Prostate gland (tissue), 2 donors: ENCODE results near the gene FOXK2. TPM values are rescaled to one million over a fixed set of nuclear protein-coding genes. Genes with fewer than 3 reads are reported as not detected.

ENCODE experiments used
- DNase-seq: peaks from one replicate; pipeline ENCODE4 v3.0.0-alpha.2; 2019; ENCODE audit warnings: low spot score
- H3K27ac ChIP-seq, 2 donors: fragments of 200-600 bp; sonication (generic); 2 replicates each; pipeline ENCODE4 v1.5.1; 2017 to 2019
- H3K27me3 ChIP-seq: fragments of 200-600 bp; sonication (generic); replicated peaks from 2 replicates; pipeline ENCODE4 v1.5.1; 2019; ENCODE audit not compliant: insufficient read depth
- H3K36me3 ChIP-seq, 2 donors: fragments of 200-600 bp; sonication (generic); 1 replicate in 1 of 2; 2 replicates in 1 of 2; pipeline versions ENCODE4 v1.5.1 to v1.8.1; 2017 to 2019
- H3K4me1 ChIP-seq: fragments of 200-600 bp; sonication (generic); replicated peaks from 2 replicates; pipeline ENCODE4 v1.5.1; 2019
- H3K4me3 ChIP-seq, 2 donors: fragments of 200-600 bp; sonication (generic); 2 replicates each; pipeline ENCODE4 v1.5.1; 2017 to 2019
- H3K9me3 ChIP-seq: fragments of 200-600 bp; sonication (generic); 2 replicates; pipeline ENCODE4 v1.5.1; 2017
- POLR2A ChIP-seq: fragments of 450-650 bp; IDR thresholded peaks from one replicate; pipeline ENCODE4 v1.6.1; 2016; ENCODE audit warnings: antibody characterized with exemption, mild to moderate bottlenecking
- POLR2AphosphoS5 ChIP-seq: sonication (generic); formaldehyde crosslinking; IDR thresholded peaks from one replicate; pipeline ENCODE4 v1.6.1; 2017; ENCODE audit warnings: antibody characterized with exemption
- WGBS: methylation state at CpG from one replicate; pipeline ENCODE4 v1.1.5; 2018; 5-methylcytosine and 5-hydroxymethylcytosine counted together
- intact Hi-C: fragments of 100-400 bp; cut with DNase I; formaldehyde crosslinking; loops from one replicate; pipeline ENCODE4 v1.14.2; 2022
- total RNA-seq, 2 donors: library from RNA; depleted of rRNA; stranded (reverse); fragments of >200 nt; gene quantifications; one replicate each; pipeline ENCODE4 v1.1.0, GENCODE V29; 2016
- TF ChIP-seq, protein P1 (sequence below), 4 experiments: fragments of 200-600 bp in 2 of 4; fragments of 450-650 bp in 2 of 4; sonication (generic) in 2 of 4; IDR thresholded peaks; 1 replicate in 3 of 4; 2 replicates in 1 of 4; pipeline ENCODE4 v1.5.1; 2016 to 2019; ENCODE audit warnings: antibody characterized with exemption in 4 of 4, mild to moderate bottlenecking in 2 of 4, moderate library complexity in 2 of 4

FOXK2 gene
- total RNA-seq, 2 donors from 2014 or later: 47.9 to 85.5 TPM

DNA sequence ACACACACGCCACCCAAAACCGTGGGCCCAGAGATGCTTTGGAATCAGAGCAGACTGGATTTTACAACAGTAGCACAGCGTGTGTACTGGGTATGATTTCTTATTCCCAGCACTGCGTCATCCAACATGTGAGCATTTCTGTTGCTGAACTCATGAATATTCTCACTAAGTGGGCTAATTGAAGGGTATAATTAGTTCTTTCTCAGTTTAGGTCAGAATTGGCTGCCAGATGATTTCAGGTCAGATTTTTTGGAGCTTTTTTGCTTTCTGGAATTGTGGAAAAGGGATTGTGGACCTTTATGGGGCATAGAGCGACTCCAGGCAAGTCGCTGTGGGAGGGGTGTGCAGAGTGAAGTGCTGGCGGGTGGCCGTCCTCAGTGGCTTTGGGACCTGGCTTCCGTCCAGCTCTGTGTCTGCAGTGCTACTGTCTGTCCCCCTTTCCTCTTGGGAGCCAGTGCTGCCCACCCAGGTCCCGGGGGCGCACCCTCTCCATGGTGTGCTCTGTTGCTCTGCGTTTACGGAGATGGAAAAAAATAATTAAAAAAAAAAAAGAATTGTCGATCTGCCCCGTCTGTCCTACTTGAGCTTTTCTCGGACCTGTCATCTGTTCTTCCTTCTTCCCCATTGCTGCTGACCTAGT is 25.0 kb downstream of the FOXK2 start:
- 36% methylated on average over 16 of the region's 16 CpGs for WGBS

DNA sequence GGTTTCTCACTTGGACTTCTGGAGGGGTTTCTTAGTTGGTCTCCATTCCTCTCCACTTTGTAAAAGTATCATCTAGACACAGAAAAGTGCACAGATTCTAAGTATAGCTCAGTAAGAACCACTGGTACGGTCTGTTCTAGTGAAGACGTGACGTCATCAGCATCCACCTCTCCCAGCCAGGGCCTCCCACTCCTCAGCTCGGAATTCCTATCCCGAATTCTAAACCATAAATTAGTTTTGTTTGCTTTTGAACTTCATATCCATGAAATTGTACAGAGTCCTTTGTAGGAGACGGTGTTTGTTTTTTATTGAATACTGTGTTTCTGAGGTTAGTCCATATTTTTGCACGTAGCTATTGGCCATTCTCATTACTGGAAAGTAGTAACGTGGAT is 25.5 kb downstream of the FOXK2 start:
- DNase-seq: no peak
- TF ChIP-seq POLR2A (no peak), POLR2AphosphoS5 (peak; percentile 65)
- intact Hi-C loops: no loop called here
- WGBS: 44% methylated on average over 8 of the region's 8 CpGs
- no peaks in the 10 kb centered on the region for H3K4me1 ChIP-seq
- H3K9me3 ChIP-seq: no peaks in the 10 kb centered on the region
- no peaks in the 10 kb centered on the region for H3K27me3 ChIP-seq
- H3K4me3 ChIP-seq: no peak overlapping the region
- peak overlapping the region; percentile 49 to 59 for H3K27ac ChIP-seq
- no peaks in the 10 kb centered on the region for H3K36me3 ChIP-seq

More for the DNA sequence above, 25.0 kb downstream of the FOXK2 start:
- H3K36me3 ChIP-seq: no peaks in the 10 kb centered on the region
- no peaks in the 10 kb centered on the region for H3K4me1 ChIP-seq
- no peak overlapping the region for H3K4me3 ChIP-seq
- intact Hi-C loops: no loop called here
- no peak for DNase-seq
- TF ChIP-seq POLR2AphosphoS5: no peak
- TF ChIP-seq, protein P1, sequence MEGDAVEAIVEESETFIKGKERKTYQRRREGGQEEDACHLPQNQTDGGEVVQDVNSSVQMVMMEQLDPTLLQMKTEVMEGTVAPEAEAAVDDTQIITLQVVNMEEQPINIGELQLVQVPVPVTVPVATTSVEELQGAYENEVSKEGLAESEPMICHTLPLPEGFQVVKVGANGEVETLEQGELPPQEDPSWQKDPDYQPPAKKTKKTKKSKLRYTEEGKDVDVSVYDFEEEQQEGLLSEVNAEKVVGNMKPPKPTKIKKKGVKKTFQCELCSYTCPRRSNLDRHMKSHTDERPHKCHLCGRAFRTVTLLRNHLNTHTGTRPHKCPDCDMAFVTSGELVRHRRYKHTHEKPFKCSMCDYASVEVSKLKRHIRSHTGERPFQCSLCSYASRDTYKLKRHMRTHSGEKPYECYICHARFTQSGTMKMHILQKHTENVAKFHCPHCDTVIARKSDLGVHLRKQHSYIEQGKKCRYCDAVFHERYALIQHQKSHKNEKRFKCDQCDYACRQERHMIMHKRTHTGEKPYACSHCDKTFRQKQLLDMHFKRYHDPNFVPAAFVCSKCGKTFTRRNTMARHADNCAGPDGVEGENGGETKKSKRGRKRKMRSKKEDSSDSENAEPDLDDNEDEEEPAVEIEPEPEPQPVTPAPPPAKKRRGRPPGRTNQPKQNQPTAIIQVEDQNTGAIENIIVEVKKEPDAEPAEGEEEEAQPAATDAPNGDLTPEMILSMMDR (IDR thresholded peaks at IDR 0.05): no peak
- no peak for TF ChIP-seq POLR2A
- H3K27me3 ChIP-seq: no peaks in the 10 kb centered on the region
- H3K9me3 ChIP-seq: no peaks in the 10 kb centered on the region
- H3K27ac ChIP-seq: peak overlapping the region; percentile 49 to 59

DNA sequence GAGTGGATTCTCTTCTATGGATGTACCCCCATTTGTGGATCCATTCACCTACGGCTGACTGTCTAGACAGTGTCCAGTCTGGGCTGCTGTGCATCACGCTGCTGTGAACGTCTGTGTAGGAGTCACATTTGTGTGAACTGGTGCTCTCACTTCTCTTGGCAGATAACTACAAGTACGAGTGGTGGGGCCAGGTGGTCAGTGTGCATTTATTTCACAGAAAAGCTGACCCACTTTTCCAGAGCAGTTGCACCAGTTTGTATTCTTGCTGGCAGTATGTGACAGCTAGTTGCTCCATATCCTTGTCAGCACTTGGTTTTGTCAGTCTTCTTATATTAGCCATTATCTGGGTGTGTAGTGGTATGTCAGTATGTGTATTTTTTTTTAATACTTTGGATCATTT is 28.4 kb downstream of the FOXK2 start:
- no peak for DNase-seq
- Histone ChIP-seq H3K36me3 (no peaks in the 10 kb centered on the region), H3K9me3 (no peaks in the 10 kb centered on the region), H3K4me3 (no peak overlapping the region), H3K4me1 (peaks cover 2% of the 10 kb centered on the region), H3K27ac (no peak overlapping the region), H3K27me3 (no peaks in the 10 kb centered on the region)
- intact Hi-C loops: no loop called here
- WGBS: 89% methylated on average over 4 of the region's 4 CpGs
- TF ChIP-seq POLR2A: no peak
- no peak for TF ChIP-seq POLR2AphosphoS5
- TF ChIP-seq, protein P1 (IDR thresholded peaks at IDR 0.05): no peak

DNA sequence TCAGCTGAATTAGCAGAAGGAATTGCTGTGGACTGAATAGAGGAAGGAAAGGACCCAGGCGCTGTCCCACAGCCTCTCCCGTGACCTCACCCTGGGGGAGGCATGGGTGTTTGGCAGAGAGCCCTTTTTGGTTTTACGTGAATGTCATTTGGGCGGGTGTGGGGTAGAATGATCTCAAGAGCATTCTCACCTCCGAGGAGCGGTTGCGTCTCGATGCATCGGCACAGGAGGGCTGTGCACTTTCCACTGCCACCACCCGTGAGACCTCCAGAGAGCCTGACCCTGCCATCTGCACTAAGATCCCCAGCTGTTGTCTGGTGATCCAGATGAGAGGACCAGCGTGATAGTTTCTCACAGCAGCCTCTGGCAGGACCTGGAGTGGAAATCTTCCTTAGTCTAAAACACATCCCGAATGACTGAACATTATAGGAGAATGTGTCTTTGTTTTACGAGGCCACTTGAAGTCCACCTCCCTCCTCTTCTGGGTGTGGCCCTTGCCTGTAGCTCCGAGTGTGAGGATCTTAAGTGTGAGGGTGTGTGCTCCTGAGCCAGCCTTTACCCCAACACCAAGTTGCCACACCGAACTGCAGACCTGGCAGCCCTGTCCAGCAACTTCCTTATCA is 29.3 kb downstream of the FOXK2 start:
- Histone ChIP-seq H3K4me1 (peaks cover 2% of the 10 kb centered on the region), H3K9me3 (no peaks in the 10 kb centered on the region), H3K36me3 (no peaks in the 10 kb centered on the region), H3K27ac (peak overlapping the region in 1 of 2 donors; percentile 16), H3K27me3 (no peaks in the 10 kb centered on the region), H3K4me3 (no peak overlapping the region)
- DNase-seq: no peak
- WGBS: 25% methylated on average over 15 of the region's 15 CpGs
- intact Hi-C loops: no loop called here
- TF ChIP-seq, protein P1 (IDR thresholded peaks at IDR 0.05): no peak
- TF ChIP-seq POLR2AphosphoS5 (no peak), POLR2A (no peak)

DNA sequence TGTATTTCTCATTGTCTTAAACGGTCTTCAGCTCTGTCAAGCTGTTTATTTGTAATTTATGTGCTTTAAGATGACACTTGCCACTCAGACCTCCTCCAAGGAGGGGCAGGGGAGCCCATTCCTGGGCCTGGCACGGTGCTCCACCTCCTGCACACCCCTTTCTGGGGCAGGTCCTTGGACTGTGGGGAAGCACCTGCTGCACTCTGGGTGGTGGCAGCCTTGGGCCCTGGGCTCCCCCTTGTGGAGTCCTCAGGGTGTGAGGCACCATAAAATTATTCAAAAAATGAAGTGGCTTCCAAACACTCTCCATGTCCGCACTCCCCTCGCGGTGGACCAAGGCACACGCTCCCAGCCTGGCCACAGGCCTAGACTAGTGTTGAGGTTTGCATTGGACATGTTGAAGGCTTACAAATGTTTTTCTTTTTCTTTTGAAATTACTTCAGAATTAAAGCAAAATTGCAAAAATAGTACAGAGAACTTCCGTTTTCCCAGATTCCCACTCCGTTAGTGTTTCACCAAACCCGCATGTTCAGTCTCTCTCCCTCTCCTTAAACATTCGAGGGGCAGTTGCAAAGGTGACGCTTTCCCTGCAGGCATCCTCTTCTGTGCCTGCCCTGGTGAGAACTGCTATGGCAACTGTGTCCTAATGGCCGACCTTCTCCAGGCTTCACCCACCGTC is 32.4 kb downstream of the FOXK2 start:
- Histone ChIP-seq H3K9me3 (no peaks in the 10 kb centered on the region), H3K27me3 (no peaks in the 10 kb centered on the region), H3K27ac (peak overlapping the region in 1 of 2 donors; percentile 4), H3K36me3 (no peaks in the 10 kb centered on the region), H3K4me3 (no peak overlapping the region), H3K4me1 (peaks cover 6% of the 10 kb centered on the region)
- intact Hi-C loops: loop anchor here (5.0 kb wide), 2 partner anchors 55 to 200 kb away; no protein-coding TSS in a partner anchor
- WGBS: 37% methylated on average over 13 of the region's 13 CpGs
- DNase-seq: peak; percentile 70
- TF ChIP-seq, protein P1 (IDR thresholded peaks at IDR 0.05): peak; percentile 53 to 84 (median 75)
- peak; percentile 70 for TF ChIP-seq POLR2AphosphoS5
- no peak for TF ChIP-seq POLR2A
